ENCODE measurements around the gene MYO1E.

DNA sequence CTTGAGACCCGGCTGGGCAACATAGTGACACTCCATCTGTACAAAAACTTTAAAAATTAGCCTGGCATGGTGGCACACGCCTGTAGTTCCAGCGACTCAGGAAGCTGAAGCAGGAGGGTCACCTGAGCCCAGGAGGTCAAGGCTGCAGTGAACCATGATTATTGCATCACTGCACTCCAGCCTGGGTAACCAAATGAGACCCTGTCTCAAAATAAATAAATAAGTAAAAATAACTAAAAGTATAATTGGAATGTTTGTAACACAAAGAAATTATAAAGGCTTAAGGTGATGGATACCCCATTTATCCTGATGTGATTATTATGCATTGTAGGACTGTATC lies 38.6 kb downstream of the MYO1E start:
- TF ChIP-seq, protein P1, sequence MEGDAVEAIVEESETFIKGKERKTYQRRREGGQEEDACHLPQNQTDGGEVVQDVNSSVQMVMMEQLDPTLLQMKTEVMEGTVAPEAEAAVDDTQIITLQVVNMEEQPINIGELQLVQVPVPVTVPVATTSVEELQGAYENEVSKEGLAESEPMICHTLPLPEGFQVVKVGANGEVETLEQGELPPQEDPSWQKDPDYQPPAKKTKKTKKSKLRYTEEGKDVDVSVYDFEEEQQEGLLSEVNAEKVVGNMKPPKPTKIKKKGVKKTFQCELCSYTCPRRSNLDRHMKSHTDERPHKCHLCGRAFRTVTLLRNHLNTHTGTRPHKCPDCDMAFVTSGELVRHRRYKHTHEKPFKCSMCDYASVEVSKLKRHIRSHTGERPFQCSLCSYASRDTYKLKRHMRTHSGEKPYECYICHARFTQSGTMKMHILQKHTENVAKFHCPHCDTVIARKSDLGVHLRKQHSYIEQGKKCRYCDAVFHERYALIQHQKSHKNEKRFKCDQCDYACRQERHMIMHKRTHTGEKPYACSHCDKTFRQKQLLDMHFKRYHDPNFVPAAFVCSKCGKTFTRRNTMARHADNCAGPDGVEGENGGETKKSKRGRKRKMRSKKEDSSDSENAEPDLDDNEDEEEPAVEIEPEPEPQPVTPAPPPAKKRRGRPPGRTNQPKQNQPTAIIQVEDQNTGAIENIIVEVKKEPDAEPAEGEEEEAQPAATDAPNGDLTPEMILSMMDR (IDR thresholded peaks at IDR 0.05) = no peak
- TF ChIP-seq FOXK1 (CRISPR knock-in tag; IDR thresholded peaks at IDR 0.05) (no peak), ZNF263 (CRISPR knock-in tag; IDR thresholded peaks at IDR 0.05; ENCODE audit: low read depth) (no peak), FOXJ3 (CRISPR knock-in tag; IDR thresholded peaks at IDR 0.05; ENCODE audit: borderline replicate concordance) (no peak), TCF7 (CRISPR knock-in tag; IDR thresholded peaks at IDR 0.05; ENCODE audit: low read depth) (no peak)
- TF ChIP-seq, protein P2, sequence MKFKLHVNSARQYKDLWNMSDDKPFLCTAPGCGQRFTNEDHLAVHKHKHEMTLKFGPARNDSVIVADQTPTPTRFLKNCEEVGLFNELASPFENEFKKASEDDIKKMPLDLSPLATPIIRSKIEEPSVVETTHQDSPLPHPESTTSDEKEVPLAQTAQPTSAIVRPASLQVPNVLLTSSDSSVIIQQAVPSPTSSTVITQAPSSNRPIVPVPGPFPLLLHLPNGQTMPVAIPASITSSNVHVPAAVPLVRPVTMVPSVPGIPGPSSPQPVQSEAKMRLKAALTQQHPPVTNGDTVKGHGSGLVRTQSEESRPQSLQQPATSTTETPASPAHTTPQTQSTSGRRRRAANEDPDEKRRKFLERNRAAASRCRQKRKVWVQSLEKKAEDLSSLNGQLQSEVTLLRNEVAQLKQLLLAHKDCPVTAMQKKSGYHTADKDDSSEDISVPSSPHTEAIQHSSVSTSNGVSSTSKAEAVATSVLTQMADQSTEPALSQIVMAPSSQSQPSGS (CRISPR knock-in tag; IDR thresholded peaks at IDR 0.05; ENCODE audit: borderline replicate concordance, low read depth) = no peak
- TF ChIP-seq, protein P3, sequence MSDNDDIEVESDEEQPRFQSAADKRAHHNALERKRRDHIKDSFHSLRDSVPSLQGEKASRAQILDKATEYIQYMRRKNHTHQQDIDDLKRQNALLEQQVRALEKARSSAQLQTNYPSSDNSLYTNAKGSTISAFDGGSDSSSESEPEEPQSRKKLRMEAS (CRISPR knock-in tag; IDR thresholded peaks at IDR 0.05) = no peak
- TF ChIP-seq, protein P4, sequence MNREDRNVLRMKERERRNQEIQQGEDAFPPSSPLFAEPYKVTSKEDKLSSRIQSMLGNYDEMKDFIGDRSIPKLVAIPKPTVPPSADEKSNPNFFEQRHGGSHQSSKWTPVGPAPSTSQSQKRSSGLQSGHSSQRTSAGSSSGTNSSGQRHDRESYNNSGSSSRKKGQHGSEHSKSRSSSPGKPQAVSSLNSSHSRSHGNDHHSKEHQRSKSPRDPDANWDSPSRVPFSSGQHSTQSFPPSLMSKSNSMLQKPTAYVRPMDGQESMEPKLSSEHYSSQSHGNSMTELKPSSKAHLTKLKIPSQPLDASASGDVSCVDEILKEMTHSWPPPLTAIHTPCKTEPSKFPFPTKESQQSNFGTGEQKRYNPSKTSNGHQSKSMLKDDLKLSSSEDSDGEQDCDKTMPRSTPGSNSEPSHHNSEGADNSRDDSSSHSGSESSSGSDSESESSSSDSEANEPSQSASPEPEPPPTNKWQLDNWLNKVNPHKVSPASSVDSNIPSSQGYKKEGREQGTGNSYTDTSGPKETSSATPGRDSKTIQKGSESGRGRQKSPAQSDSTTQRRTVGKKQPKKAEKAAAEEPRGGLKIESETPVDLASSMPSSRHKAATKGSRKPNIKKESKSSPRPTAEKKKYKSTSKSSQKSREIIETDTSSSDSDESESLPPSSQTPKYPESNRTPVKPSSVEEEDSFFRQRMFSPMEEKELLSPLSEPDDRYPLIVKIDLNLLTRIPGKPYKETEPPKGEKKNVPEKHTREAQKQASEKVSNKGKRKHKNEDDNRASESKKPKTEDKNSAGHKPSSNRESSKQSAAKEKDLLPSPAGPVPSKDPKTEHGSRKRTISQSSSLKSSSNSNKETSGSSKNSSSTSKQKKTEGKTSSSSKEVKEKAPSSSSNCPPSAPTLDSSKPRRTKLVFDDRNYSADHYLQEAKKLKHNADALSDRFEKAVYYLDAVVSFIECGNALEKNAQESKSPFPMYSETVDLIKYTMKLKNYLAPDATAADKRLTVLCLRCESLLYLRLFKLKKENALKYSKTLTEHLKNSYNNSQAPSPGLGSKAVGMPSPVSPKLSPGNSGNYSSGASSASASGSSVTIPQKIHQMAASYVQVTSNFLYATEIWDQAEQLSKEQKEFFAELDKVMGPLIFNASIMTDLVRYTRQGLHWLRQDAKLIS (CRISPR knock-in tag; IDR thresholded peaks at IDR 0.05; ENCODE audit: borderline replicate concordance) = no peak
